Measurements from ENCODE around the gene EPHB6. TPM values are rescaled to one million over a fixed set of nuclear protein-coding genes. Genes with fewer than 3 reads are reported as not detected.

Gene EPHB6
- total RNA-seq, 4 donors from 2014 or later, result 16.9 to 89.0 (median 45.7) TPM

- DNase-seq (ENCODE audit: low spot score) (no peak), ATAC-seq (ENCODE audit: low FRiP score) (no peak)
- no peak for TF ChIP-seq CTCF (IDR thresholded peaks at IDR 0.05)
Observed at GRCh38 chr7:142868986-142869415, 14.1 kb downstream of the EPHB6 start.

- ATAC-seq (ENCODE audit: low FRiP score) (no peak), DNase-seq (ENCODE audit: low spot score) (no peak)
- no peak for TF ChIP-seq CTCF (IDR thresholded peaks at IDR 0.05)
Observed at GRCh38 chr7:142869434-142869833, 14.6 kb downstream of the EPHB6 start.

- ATAC-seq (ENCODE audit: low FRiP score) (no peak), DNase-seq (ENCODE audit: low spot score) (no peak)
- no peak for TF ChIP-seq CTCF (IDR thresholded peaks at IDR 0.05)
Observed at GRCh38 chr7:142870147-142870559, 15.3 kb downstream of the EPHB6 start.

GRCh38 chr7:142870566-142871259 lies 15.8 kb downstream of the EPHB6 start:
- no peak for TF ChIP-seq CTCF (IDR thresholded peaks at IDR 0.05)
- DNase-seq (ENCODE audit: low spot score), result no peak
- no peak for ATAC-seq (ENCODE audit: low FRiP score)

- TF ChIP-seq CTCF (IDR thresholded peaks at IDR 0.05), result no peak
- ATAC-seq (ENCODE audit: low FRiP score), result no peak
- no peak for DNase-seq (ENCODE audit: low spot score)
Observed at GRCh38 chr7:142871260-142872105, 16.6 kb downstream of the EPHB6 start.

- no peak for DNase-seq (ENCODE audit: low spot score)
- TF ChIP-seq CTCF (IDR thresholded peaks at IDR 0.05), result no peak
Observed at GRCh38 chr7:142872106-142872675, 17.3 kb downstream of the EPHB6 start.

More at GRCh38 chr7:142872106-142872675, 17.3 kb downstream of the EPHB6 start:
- no peak for ATAC-seq (ENCODE audit: low FRiP score)
